GM19043 (cell line): Measurements from ENCODE around the gene MS4A2.
"Not testable (repeated sequence)": the region's sequence is repeated elsewhere in the genome, so short reads cannot be mapped to it uniquely, and the experiment has no call there.

Experiments used
- ATAC-seq: cut with Tn5 transposase; IDR thresholded peaks from one replicate; pipeline ENCODE4 v1.9.1; 2021; ENCODE audit warnings: low read depth; ENCODE audit not compliant: unreplicated experiment

Gene MS4A2

GRCh38 chr11:60100516-60100915 is 12.1 kb downstream of the MS4A2 start:
- ATAC-seq = no peak

GRCh38 chr11:60101368-60101767 is 12.9 kb downstream of the MS4A2 start:
- ATAC-seq = not testable (repeated sequence)

GRCh38 chr11:60104471-60105115 is 16.1 kb downstream of the MS4A2 start:
- not testable (repeated sequence) for ATAC-seq

- not testable (repeated sequence) for ATAC-seq
Observed at GRCh38 chr11:60108631-60109030, 20.2 kb downstream of the MS4A2 start.

GRCh38 chr11:60111793-60112192 is 23.3 kb downstream of the MS4A2 start:
- no peak for ATAC-seq

GRCh38 chr11:60116996-60117790 is 28.7 kb downstream of the MS4A2 start:
- no peak for ATAC-seq

GRCh38 chr11:60118338-60118737 is 29.9 kb downstream of the MS4A2 start:
- ATAC-seq = no peak

- ATAC-seq = no peak
Observed at GRCh38 chr11:60119710-60120109, 31.2 kb downstream of the MS4A2 start.

- no peak for ATAC-seq
Observed at GRCh38 chr11:60121264-60121663, 32.8 kb downstream of the MS4A2 start.

GRCh38 chr11:60122414-60123036 is 34.1 kb downstream of the MS4A2 start:
- no peak for ATAC-seq

GRCh38 chr11:60124802-60125432 is 36.5 kb downstream of the MS4A2 start:
- no peak for ATAC-seq

- no peak for ATAC-seq
Observed at GRCh38 chr11:60125956-60126585, 37.6 kb downstream of the MS4A2 start.

GRCh38 chr11:60127311-60127811 is 38.9 kb downstream of the MS4A2 start:
- no peak for ATAC-seq

GRCh38 chr11:60128376-60128775 is 39.9 kb downstream of the MS4A2 start:
- no peak for ATAC-seq

- ATAC-seq = not testable (repeated sequence)
Observed at GRCh38 chr11:60128866-60129265, 40.4 kb downstream of the MS4A2 start.

- ATAC-seq = no peak
Observed at GRCh38 chr11:60129853-60130252, 41.4 kb downstream of the MS4A2 start.

GRCh38 chr11:60130496-60130895 is 42.0 kb downstream of the MS4A2 start:
- peak; percentile 63 for ATAC-seq

- no peak for ATAC-seq
Observed at GRCh38 chr11:60131912-60132311, 43.4 kb downstream of the MS4A2 start.

GRCh38 chr11:60133917-60134316 is 45.5 kb downstream of the MS4A2 start:
- no peak for ATAC-seq

GRCh38 chr11:60143768-60144167 is 55.3 kb downstream of the MS4A2 start:
- ATAC-seq = no peak
